Loucy (cell line): ENCODE results near the gene FAM241B.

Experiments
- H2AFZ ChIP-seq: fragments of 200-600 bp; sonication (generic); 2 replicates; pipeline ENCODE4 v1.6.0; 2016; ENCODE audit warnings: antibody characterized with exemption, mild to moderate bottlenecking, low read length, moderate library complexity
- H3F3A ChIP-seq: fragments of 200-600 bp; 2 replicates; pipeline ENCODE4 v1.6.0; 2016; ENCODE audit warnings: antibody characterized with exemption, low read depth, mild to moderate bottlenecking
- H3K27me3 ChIP-seq: fragments of 200-600 bp; sonication (generic); 2 replicates; pipeline ENCODE4 v1.6.1; 2014; ENCODE audit warnings: low read length, mild to moderate bottlenecking; ENCODE audit not compliant: insufficient read depth, poor library complexity, severe bottlenecking
- H3K36me3 ChIP-seq: fragments of 200-600 bp; sonication (generic); 2 replicates; pipeline ENCODE4 v1.6.1; 2016; ENCODE audit warnings: low read length; ENCODE audit not compliant: insufficient read depth
- H3K4me1 ChIP-seq: fragments of 200-600 bp; sonication (generic); 2 replicates; pipeline ENCODE4 v1.5.1; 2014; ENCODE audit warnings: low read length, mild to moderate bottlenecking; ENCODE audit not compliant: insufficient read depth, poor library complexity, severe bottlenecking
- H3K4me2 ChIP-seq: fragments of 200-600 bp; sonication (generic); 2 replicates; pipeline ENCODE4 v1.6.0; 2014; ENCODE audit warnings: antibody characterized with exemption, low read length, low read depth, mild to moderate bottlenecking; ENCODE audit not compliant: poor library complexity, severe bottlenecking
- H3K4me3 ChIP-seq: fragments of 200-600 bp; sonication (generic); 2 replicates; pipeline ENCODE4 v1.5.1; 2014; ENCODE audit warnings: low read length, mild to moderate bottlenecking, mixed read lengths; ENCODE audit not compliant: poor library complexity, severe bottlenecking
- H3K79me2 ChIP-seq: fragments of 200-600 bp; sonication (generic); 2 replicates; pipeline ENCODE4 v1.6.1; 2014; ENCODE audit warnings: low read length; ENCODE audit not compliant: insufficient read depth
- H3K9ac ChIP-seq: fragments of 200-600 bp; sonication (generic); 2 replicates; pipeline ENCODE4 v1.6.0; 2014; ENCODE audit warnings: mild to moderate bottlenecking, low read depth, low read length, moderate library complexity; ENCODE audit not compliant: poor library complexity, severe bottlenecking
- H3K9me2 ChIP-seq: fragments of 200-600 bp; sonication (generic); replicated peaks from 2 replicates; pipeline ENCODE4 v1.6.1; 2016; ENCODE audit warnings: low read depth, low read length, mixed read lengths
- H3K9me3 ChIP-seq: fragments of 200-600 bp; sonication (generic); 2 replicates; pipeline ENCODE4 v1.6.1; 2014; ENCODE audit warnings: mild to moderate bottlenecking, antibody characterized with exemption, low read length, low read depth; ENCODE audit not compliant: insufficient read depth
- H4K20me1 ChIP-seq: fragments of 200-600 bp; sonication (generic); 2 replicates; pipeline ENCODE4 v1.6.0; 2014; ENCODE audit warnings: antibody characterized with exemption, low read length, mild to moderate bottlenecking; ENCODE audit not compliant: insufficient read depth, poor library complexity, severe bottlenecking
- CTCF ChIP-seq: fragments of 200-600 bp; sonication (generic); conservative IDR thresholded peaks from 2 replicates; pipeline ENCODE4 v1.5.1; 2014; ENCODE audit warnings: mild to moderate bottlenecking, antibody characterized with exemption, low read length
- EZH2phosphoT487 ChIP-seq: fragments of 200-600 bp; IDR thresholded peaks from 2 replicates; pipeline ENCODE4 v1.6.1; 2018; ENCODE audit warnings: antibody characterized with exemption, mild to moderate bottlenecking, moderate library complexity, borderline replicate concordance

FAM241B gene

GRCh38 chr10:69584624-69585023 lies 45.4 kb upstream of the FAM241B start:
- no peaks in the 10 kb centered on the region for H3K9me3 ChIP-seq
- H3K27me3 ChIP-seq, result no peaks in the 10 kb centered on the region
- H3K4me2 ChIP-seq, result no peak overlapping the region
- no peak for TF ChIP-seq CTCF
- TF ChIP-seq EZH2phosphoT487, result no peak
- H3K4me1 ChIP-seq, result peaks cover 32% of the 10 kb centered on the region
- H3K9ac ChIP-seq, result no peak overlapping the region
- no peaks in the 10 kb centered on the region for H3K79me2 ChIP-seq
- H2AFZ ChIP-seq, result no peak overlapping the region
- H3K4me3 ChIP-seq, result no peak overlapping the region
- H3K9me2 ChIP-seq, result no peaks in the 10 kb centered on the region
- H3F3A ChIP-seq, result no peaks in the 10 kb centered on the region; the same call in 1 of the 2 replicates
- no peaks in the 10 kb centered on the region for H4K20me1 ChIP-seq
- no peaks in the 10 kb centered on the region for H3K36me3 ChIP-seq

GRCh38 chr10:69588358-69588757 lies 41.7 kb upstream of the FAM241B start:
- Histone ChIP-seq H3K4me1 (peaks cover 28% of the 10 kb centered on the region), H3F3A (no peaks in the 10 kb centered on the region; the same call in 1 of the 2 replicates), H3K4me2 (no peak overlapping the region), H2AFZ (peak overlapping the region; percentile 62), H3K9ac (peak overlapping the region; percentile 65), H3K36me3 (no peaks in the 10 kb centered on the region), H3K9me2 (no peaks in the 10 kb centered on the region), H3K27me3 (no peaks in the 10 kb centered on the region), H4K20me1 (no peaks in the 10 kb centered on the region), H3K9me3 (no peaks in the 10 kb centered on the region), H3K4me3 (peak overlapping the region; percentile 64), H3K79me2 (no peaks in the 10 kb centered on the region)
- TF ChIP-seq EZH2phosphoT487, result no peak
- TF ChIP-seq CTCF, result no peak; the same call in 1 of the 2 replicates

- H3K27me3 ChIP-seq, result no peaks in the 10 kb centered on the region
- H3K79me2 ChIP-seq, result no peaks in the 10 kb centered on the region
- H3K9ac ChIP-seq, result no peak overlapping the region
- H3K4me3 ChIP-seq, result no peak overlapping the region
- TF ChIP-seq EZH2phosphoT487 (no peak), CTCF (no peak)
- no peaks in the 10 kb centered on the region for H3K36me3 ChIP-seq
- no peak overlapping the region for H3K4me2 ChIP-seq
- H3K4me1 ChIP-seq, result no peaks in the 10 kb centered on the region
- no peaks in the 10 kb centered on the region for H4K20me1 ChIP-seq
- no peaks in the 10 kb centered on the region for H3K9me3 ChIP-seq
- H3K9me2 ChIP-seq, result no peaks in the 10 kb centered on the region
- H2AFZ ChIP-seq, result no peak overlapping the region
- no peaks in the 10 kb centered on the region for H3F3A ChIP-seq
Measured at GRCh38 chr10:69600761-69601330, 29.2 kb upstream of the FAM241B start.
